HG02870 (cell line): ENCODE measurements around the gene TMC3.

ENCODE experiments used
- ATAC-seq: cut with Tn5 transposase; IDR thresholded peaks from one replicate; pipeline ENCODE4 v1.9.1; 2021; ENCODE audit warnings: mild to moderate bottlenecking, moderate library complexity; ENCODE audit not compliant: unreplicated experiment

Gene TMC3

DNA sequence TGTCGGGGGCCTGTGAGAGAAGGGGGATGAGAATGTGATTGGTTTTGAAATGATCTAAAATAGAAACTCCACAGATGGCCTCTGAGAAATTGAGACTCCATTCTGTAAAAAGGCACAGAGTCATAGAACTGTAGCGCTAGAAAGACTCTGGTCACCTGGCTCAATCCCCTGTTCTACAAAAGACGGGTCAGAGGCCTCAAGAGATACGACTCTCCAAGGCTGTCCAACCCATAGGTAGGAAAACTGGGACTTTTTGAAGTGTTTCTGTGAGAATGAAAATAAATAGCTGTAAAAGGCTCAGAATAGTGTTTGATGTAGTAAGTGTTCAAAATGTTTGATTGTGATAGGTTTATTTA, 11.7 kb upstream of the TMC3 start:
- no peak for ATAC-seq

DNA sequence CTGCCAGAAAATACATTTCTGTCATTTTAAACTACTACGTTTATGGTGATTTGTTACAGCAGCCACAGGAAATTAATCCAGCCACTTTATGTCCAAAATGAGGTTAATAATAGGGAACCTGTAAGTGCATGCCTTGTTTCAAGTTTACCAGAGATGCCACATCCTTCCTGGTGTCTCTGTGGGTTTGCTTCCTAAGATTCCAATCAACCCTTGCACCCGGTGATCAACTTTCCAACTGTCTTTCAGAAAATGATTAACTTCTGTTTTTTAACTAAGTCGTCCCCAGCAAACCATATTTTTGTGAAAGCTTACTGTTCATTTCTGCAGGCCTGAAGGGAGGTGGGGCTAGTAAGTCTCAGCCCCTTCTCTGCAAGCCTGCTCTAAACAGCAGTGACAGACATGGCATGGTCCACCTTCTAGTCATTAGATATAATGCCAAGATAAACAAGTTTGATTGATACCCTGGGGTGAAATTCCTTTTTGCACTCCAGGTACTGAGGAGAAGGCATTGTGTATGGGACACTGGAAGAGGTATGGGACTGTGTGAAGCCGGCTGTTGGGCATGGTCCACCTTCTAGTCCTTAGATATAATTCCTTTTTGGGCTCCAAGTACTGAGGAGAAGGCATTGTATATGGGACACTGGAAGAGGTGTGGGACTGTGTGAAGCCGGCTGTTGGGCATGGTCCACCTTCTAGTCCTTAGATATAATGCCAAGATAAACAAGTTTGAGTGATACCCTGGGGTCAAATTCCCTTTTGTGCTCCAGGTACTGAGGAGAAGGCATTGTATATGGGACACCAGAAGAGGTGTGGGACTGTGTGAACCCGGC, 11.1 kb upstream of the TMC3 start:
- no peak for ATAC-seq

DNA sequence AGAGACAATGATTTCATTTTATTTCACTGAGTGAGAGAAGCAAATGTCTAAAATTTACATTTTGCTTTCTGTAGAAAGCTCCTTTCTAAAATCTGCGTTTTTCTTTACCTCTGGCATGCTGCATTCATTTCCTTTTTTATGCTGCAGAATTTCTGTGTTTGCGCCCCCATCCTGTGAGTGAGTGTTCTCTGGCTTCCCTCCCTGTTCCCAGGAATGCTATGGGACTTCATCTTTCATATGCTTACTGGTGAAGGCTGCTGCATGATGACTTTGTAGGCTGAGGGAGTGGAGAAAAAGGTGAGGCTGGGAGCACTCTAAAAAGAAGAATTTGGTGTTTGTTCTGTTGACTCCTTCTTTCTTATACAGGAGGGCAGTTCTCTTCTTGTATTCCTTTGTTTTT, 7.7 kb upstream of the TMC3 start:
- ATAC-seq, result no peak

DNA sequence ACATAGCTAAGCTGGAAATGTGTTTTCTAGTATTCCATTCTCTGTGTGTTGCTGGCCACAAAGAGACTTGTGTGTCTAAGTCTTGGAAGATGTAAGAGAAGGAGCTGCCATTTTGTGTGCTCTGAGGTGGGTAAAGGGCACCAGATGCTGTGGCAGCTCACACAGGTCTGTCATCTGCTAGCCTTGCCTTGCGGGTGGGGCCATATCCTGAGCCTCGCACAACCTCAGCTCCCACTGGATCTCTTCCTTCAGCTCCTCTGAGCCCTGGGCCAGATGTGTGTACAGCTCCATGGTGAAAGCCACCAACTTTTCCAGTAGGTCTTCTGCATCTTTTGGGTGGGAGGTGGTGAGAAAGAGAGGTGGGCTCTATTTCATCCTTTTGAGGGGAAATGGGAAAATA, 6.7 kb upstream of the TMC3 start:
- no peak for ATAC-seq

DNA sequence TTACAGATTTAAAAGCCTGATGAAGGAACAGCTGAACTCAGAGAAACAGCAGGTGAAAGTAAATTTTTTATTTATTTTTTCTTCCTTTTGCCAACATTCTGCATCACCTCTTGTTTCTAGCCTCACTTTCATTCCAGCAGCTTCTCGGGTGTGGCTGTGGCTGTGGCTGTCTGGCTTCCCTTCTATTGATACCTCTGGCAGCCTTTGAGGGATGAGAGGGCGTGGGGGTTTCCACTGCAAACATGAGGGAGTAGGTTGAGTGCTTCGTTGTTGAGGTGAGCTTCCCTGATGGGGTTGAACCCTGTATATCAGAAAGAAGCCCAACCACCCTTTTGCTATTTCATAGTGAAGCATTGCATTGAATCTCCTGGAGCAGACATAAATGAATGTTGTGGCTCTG, 6.2 kb upstream of the TMC3 start:
- ATAC-seq, result no peak

DNA sequence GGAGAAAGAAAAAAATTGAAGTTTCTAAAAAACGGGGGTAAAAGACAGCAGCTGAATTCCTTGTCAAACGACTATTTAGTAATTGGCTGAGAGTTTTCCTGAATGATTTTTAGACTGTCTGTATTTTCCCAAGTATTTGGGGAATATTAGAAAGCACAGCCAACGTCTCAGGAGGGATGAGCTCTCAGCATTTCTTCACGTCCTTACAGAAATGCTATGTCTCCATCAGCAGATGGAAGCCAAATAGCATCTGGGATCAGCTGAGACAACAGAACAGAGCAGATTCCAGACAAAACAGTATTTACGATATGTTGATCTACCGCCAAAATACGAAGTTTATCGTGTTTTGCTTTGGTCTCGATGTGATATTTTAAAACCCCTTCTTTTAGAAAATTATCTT, 5.3 kb upstream of the TMC3 start:
- no peak for ATAC-seq

DNA sequence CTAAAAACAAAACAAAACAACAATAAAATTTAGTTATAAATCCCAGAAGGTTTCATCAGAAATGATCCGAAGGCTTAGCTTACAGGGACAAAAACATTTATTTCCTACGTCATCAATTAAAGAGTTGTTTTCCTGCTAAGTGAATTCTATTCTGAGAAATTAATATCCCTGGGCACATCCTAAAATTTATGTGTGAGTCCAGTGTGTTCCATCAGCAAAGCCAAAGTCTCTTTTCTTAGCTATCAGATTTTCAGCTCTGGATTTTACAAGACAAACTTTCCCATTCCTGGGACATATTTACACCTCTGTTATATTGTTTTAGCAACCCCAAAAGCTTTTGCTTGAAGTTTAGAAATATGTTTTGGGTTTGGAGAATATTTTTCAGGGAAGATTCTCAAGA, 4.4 kb upstream of the TMC3 start:
- ATAC-seq, result no peak

DNA sequence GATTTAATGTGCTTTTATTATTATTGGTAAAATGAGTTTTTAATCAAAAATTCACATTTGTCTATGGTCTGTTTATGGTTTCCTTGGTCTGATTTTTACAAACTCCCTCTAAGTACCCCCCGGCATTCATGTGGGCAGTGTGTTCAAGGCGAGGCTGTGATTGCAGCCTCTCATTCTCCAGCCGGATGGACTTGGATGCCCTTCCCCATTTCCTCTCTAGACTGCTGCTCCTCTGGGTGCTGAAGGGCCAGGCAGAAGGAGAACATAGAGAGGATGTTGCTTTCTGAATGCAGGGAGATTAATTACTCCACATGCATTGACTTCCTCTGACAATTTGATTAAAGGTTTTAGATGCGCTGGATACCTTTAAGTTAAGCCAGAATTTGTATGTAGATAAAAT, 3.9 kb upstream of the TMC3 start:
- ATAC-seq, result no peak

DNA sequence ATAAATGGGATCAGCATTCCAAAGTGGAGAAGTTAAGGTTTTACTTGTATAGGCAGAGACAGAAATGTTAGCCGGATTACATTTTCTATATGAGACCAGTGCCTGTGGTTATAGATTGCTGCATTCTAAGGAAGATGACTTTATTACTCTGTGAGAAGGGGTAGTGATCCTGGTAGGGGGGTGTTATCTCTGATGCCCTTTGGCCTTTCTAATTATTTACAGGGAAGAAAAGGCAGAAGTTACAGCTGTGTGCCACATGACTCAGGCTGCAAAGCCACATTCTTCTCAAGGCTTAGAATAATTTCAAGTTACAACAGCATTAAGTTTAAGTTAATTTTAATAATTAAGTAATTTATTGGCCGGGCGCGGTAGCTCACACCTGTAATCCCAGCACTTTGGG, 2.2 kb upstream of the TMC3 start:
- no peak for ATAC-seq

DNA sequence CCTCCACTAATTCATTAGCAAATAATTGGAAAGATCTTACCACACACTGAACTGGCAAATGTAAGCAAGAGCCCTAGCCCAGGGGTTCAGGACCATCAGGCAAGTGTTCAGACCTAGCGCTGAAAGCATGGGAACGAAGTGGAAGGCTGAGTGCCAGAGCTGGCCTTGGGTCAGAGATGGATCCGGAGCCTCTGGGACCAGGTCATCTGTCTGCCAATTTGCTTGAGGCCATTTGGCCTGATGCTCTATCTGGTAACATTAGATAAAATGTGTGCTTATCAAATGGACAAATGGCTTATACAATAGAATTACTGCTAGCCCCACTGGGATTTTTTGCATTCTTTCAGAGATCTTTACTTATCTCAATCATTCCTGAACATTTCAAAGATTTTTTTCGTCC, 1.4 kb upstream of the TMC3 start:
- ATAC-seq, result no peak

DNA sequence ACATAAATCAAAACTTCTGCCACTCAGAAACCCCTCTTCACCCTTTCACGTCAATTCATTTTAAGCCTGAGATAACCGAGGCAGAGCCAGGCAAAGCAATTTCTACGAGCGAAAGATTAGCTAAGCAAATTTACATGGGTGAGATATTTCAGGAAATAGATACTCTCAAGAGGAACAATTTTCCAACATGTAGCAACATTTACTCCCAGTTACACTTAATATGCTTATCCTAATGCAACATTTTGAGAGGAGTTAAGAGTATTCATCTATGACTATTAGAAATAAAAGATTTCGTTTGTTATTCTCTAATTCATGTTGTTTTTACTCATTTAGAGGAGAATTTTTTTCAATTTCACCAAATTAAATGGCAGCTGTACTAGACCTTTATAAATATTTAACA, 837 bp downstream of the TMC3 start:
- no peak for ATAC-seq

DNA sequence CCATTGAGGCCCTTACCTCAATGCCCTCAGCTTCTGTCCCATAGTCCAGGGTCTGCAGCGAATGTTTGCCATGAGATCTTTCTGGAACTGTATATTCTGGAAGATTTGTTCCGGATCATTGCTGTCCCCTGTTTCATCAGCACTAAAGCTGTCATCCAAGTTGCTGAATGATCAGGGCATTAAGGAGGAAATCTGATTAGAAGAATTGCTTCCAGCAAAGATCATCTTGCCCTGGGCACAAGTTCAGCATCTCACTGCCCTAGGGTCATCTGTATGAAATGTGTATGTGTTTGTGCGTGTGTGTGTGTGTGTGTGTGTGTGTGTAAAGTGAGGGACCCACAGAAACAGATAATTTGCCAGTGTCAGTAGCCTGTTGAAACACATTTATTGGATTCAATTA, 1.4 kb downstream of the TMC3 start:
- ATAC-seq, result no peak

DNA sequence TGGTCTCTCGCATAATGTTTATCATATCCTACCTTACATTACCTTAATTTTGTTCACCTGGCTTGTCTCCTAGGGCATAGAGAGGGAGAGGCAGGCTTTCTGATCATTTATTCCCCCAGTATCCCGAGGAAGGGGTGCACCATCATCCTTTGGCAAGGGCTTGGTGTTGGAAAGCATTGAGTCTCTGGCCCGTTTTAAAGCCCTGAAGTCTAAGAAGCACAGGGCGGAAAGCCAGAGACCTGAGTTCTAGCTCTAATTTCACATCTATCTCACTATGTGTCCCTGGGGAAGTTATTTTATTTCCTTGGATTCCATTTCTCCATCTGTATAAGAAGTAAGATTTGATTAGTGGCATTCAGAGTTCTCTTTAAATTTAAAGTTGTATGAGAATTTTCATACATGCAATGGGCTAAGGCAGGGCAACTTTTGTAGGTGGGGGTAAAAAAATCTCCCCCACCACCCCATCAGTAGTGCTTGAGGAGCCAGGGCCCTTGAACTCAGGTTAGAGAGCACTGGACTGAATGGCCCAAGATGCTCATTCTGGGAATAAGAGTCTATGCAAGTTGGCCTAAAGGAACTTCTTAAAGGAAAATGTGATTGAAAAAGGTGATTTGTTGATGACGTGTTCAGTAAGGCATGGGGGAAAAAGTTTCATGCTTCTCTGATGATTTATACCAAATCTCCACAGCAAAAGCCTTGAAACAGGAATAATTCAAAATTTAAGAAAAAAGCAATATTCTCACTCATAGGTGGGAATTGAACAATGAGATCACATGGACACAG, 10.1 kb downstream of the TMC3 start:
- ATAC-seq, result no peak

DNA sequence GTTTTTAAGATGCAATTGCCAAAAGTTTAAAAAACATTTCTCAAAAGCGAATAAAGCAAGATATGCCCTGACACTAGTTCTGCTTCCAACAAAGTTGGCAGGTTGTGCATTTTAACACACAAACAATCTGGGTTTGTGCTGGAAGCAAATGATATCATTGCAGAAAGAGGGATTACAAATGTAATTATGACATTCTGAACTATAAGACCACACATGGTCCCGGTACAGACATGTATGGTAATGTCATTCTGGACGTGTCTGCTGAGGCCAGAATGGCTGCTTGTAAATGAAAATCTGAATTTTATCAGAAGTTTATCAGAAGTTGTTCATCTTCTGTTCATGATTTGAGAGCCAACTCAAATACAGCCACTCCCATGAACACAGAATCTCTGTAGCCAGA, 10.7 kb downstream of the TMC3 start:
- ATAC-seq, result no peak

DNA sequence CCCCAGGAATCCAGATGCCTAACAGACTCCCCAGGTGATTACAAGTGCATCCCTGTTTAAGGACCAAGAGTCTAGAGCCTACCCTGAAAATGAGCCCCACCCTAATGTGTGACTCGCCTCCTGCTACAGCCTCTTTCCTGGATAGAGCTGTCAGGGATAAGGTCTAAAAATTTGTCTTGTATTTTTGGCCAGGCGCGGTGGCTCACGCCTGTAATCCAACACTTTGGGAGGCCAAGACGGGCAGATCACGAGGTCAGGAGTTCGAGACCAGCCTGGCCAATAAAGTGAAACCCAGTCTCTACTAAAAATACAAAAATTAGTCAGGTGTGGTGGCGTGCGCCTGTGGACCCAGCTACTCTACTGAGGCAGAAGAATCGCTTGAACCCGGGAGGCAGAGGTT, 11.2 kb downstream of the TMC3 start:
- ATAC-seq, result no peak

DNA sequence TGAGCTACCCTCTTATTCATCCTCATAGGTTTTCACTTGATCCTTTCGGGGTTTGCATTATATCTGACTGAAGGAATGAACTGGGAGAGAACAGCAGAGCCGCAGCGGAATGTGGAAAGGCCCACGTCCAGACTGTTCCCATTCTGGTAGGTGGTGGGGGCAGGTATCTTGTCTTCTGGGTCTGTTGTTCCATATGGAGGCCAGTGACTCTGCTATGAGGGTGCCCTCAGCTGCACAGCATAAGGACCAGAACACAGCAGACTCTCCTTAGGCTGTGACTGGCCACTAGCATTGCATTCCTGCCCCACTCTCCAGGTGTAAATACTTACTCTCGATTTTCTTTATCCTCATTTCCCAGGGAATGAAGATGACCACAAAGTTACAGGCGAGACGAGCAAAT, 12.1 kb downstream of the TMC3 start:
- no peak for ATAC-seq

DNA sequence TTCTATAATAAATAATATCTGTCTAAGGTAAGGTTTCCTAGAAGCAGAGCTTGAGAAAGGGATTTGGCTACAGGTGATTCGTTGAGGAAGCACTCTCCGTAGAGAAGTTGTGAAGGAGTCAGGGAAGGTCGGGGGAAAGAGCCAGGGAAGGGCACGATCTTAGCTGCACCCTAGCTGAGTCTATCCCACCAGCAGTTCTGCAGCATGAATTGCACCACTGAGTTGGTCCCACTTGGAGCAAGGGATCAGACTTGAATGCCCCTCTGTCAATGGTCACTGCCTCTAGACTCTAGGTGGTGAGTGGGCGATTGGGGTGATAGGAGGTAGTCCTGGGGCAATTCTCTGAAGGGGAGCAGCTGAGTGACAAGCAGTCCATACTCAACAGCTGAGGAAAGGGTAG, 13.5 kb downstream of the TMC3 start:
- no peak for ATAC-seq

DNA sequence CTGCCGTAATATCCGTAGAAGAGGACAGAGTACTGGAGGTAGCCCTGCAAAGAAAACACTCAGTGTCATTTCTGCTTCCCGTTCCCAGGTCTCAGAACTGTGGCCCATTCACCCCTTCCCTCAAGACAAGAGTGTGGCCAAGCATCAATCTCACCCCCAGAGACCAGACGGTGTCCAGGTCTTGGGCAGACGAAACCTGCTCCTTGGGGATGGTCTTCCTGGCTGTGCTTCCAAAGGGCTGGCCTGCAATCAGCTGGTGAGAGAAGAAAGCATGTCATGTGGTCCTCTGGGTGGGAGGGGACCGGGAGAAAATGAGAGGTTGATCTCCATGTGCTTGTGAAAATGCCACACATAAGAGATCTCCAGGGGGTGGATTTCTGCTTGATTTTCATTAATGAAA, 15.8 kb downstream of the TMC3 start:
- ATAC-seq, result no peak

DNA sequence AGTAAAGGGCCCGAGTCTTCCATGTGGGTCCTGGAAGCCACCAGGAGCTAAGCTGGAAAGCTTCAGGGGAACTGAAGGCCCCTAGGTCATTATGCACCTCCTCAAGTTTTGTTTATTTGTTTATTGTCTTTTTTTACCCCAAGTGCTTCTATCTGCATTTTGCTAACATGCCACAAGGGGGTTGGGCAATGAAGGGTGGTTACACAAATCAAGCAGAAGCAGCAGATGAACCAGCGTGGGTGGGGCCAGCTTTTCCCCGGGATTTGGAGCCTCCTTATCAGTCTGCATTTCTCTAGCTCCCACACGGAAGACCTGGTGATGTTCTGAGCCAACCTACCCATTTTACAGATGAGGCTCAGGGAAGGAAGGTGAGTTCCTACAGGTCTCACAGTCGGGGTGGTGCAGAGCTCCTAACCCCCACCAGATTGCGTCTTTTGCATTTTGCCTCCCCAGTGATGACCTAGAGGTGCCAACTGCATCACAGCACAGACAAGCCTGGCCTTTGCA, 16.8 kb downstream of the TMC3 start:
- ATAC-seq, result no peak

DNA sequence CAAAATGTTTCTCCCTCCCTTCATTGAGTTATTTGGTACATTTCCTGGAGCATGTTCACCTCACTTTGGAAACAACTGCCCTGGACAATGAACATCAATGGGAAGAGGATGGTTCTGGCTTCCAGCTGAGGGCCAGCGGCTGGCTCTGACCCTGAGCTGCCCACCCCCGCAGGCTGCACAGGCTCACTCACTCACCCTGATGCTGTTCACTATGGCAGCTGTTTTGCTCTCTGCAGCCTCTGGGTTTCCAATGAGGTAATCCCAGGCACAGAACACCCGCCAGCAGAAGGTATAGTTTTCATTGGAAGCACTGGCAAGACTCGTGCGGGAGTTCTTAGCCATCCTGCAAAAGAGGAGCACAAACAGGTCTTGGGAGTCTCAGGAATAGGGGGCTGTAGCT, 17.8 kb downstream of the TMC3 start:
- ATAC-seq, result no peak

DNA sequence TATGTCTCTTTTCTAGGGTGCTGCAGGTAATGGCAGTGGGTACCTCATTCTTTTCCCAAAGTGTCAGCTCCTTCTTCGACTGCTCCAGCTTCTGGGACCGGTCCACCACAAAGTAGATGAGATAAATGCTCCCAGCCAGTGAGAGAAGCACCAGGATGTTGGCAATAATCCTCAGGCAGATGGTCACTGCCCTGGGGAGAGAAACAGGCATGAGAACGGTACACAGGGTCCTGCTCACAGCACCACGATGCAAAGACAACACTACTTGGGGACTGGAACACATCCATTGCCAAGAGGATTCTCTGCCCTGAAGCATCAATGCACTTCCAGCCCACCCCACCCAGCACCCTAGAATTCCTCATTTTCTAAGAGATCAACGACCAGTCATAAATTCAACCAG, 22.4 kb downstream of the TMC3 start:
- no peak for ATAC-seq

DNA sequence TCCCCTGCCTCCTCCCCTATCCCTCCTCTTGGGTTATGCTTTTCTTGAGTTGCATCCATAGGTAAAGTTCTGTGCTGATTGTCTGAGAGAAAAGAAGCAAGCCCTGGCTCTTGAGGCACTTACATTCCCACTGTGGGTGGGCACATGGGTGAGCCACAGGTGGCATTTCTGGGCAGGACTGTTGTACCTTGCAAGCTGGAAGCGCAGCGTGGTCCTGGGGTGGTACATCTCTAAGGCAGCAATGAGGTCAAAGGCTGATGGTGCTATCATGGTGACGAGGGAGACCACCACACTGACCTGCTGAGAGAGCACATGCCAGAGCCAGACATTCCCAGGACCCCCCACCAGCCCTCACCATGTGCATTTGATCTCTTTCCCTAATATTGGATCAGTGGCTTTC, 24.7 kb downstream of the TMC3 start:
- no peak for ATAC-seq
